ENCODE data around the gene KMT2C.
"Not testable (repeated sequence)": the region's sequence is repeated elsewhere in the genome, so short reads cannot be mapped to it uniquely, and the experiment has no call there.

The KMT2C gene

GRCh38 chr7:152313831-152314604 lies 121.8 kb downstream of the KMT2C start:
- H3K27ac ChIP-seq, result no peak overlapping the region; the same call in 1 of the 2 replicates
- TF ChIP-seq CTCF (conservative IDR thresholded peaks at IDR 0.05), result no peak

- no peak overlapping the region for H3K27ac ChIP-seq
- no peak for TF ChIP-seq CTCF (conservative IDR thresholded peaks at IDR 0.05)
Measured at GRCh38 chr7:152313217-152313616, 122.6 kb downstream of the KMT2C start.

- no peak overlapping the region for H3K27ac ChIP-seq
- TF ChIP-seq CTCF (conservative IDR thresholded peaks at IDR 0.05), result no peak
Measured at GRCh38 chr7:152312316-152312715, 123.5 kb downstream of the KMT2C start.

- no peak overlapping the region for H3K27ac ChIP-seq
- no peak for TF ChIP-seq CTCF (conservative IDR thresholded peaks at IDR 0.05)
Measured at GRCh38 chr7:152307902-152308301, 127.9 kb downstream of the KMT2C start.

GRCh38 chr7:152299542-152300143 lies 136.2 kb downstream of the KMT2C start:
- H3K27ac ChIP-seq, result not testable (repeated sequence)

GRCh38 chr7:152292897-152293296 lies 142.9 kb downstream of the KMT2C start:
- no peak overlapping the region for H3K27ac ChIP-seq
- TF ChIP-seq CTCF (conservative IDR thresholded peaks at IDR 0.05), result no peak

- not testable (repeated sequence) for H3K27ac ChIP-seq
Measured at GRCh38 chr7:152286972-152287371, 148.8 kb downstream of the KMT2C start.

- H3K27ac ChIP-seq, result not testable (repeated sequence)
Measured at GRCh38 chr7:152286219-152286618, 149.6 kb downstream of the KMT2C start.

- not testable (repeated sequence) for H3K27ac ChIP-seq
Measured at GRCh38 chr7:152284998-152285397, 150.8 kb downstream of the KMT2C start.

- not testable (repeated sequence) for H3K27ac ChIP-seq
Measured at GRCh38 chr7:152277687-152278086, 158.1 kb downstream of the KMT2C start.

- peak overlapping the region; percentile 31; the same call in 1 of the 2 replicates for H3K27ac ChIP-seq
Measured at GRCh38 chr7:152270427-152270826, 165.4 kb downstream of the KMT2C start.

GRCh38 chr7:152266859-152267258 lies 168.9 kb downstream of the KMT2C start:
- not testable (repeated sequence) for H3K27ac ChIP-seq

GRCh38 chr7:152264915-152265314 lies 170.9 kb downstream of the KMT2C start:
- not testable (repeated sequence) for H3K27ac ChIP-seq

GRCh38 chr7:152262146-152262545 lies 173.7 kb downstream of the KMT2C start:
- H3K27ac ChIP-seq, result not testable (repeated sequence)

- not testable (repeated sequence) for H3K27ac ChIP-seq
Measured at GRCh38 chr7:152259645-152260044, 176.2 kb downstream of the KMT2C start.

Measured in VCaP (cell line).